Endothelial cell of umbilical vein (primary cell): Measurements from ENCODE around the gene DST.

Experiments
- EZH2 ChIP-seq: IDR thresholded peaks from 2 replicates; pipeline ENCODE4 v1.6.1; 2012; ENCODE audit warnings: borderline replicate concordance, low read depth, mild to moderate bottlenecking, moderate library complexity, low read length, inconsistent platforms; ENCODE audit not compliant: severe bottlenecking
- FOS ChIP-seq: IDR thresholded peaks from 2 replicates; pipeline ENCODE4 v1.6.1; 2011; ENCODE audit warnings: mild to moderate bottlenecking, low read length, moderate library complexity, borderline replicate concordance; ENCODE audit not compliant: insufficient read depth
- JUN ChIP-seq: IDR thresholded peaks from 2 replicates; pipeline ENCODE4 v1.6.1; 2011; ENCODE audit warnings: borderline replicate concordance, low read depth; ENCODE audit not compliant: insufficient read length, insufficient read depth
- MAX ChIP-seq: IDR thresholded peaks from 2 replicates; pipeline ENCODE4 v1.6.1; 2011; ENCODE audit not compliant: insufficient read depth, insufficient read length
- POLR2A ChIP-seq: IDR thresholded peaks from 2 replicates; pipeline ENCODE4 v1.6.1; 2012; ENCODE audit warnings: low read depth, mild to moderate bottlenecking, control low read depth, low read length
- POLR2AphosphoS5 ChIP-seq: IDR thresholded peaks from 2 replicates; pipeline ENCODE4 v1.6.1; 2012; ENCODE audit warnings: low read depth, mild to moderate bottlenecking, control low read depth, low read length, moderate library complexity; ENCODE audit not compliant: insufficient read depth
- TF ChIP-seq, protein P1 (sequence below), 2 donors: IDR thresholded peaks; 1 replicate in 1 of 2; 2 replicates in 1 of 2; pipeline ENCODE4 v1.5.1; 2011; ENCODE audit warnings: low read length in 2 of 2, mild to moderate bottlenecking in 2 of 2, moderate library complexity in 2 of 2, control low read depth in 1 of 2, inconsistent platforms in 1 of 2, low read depth in 1 of 2; ENCODE audit not compliant: insufficient read depth in 1 of 2; ENCODE audit errors: extremely low read depth in 1 of 2

DNA sequence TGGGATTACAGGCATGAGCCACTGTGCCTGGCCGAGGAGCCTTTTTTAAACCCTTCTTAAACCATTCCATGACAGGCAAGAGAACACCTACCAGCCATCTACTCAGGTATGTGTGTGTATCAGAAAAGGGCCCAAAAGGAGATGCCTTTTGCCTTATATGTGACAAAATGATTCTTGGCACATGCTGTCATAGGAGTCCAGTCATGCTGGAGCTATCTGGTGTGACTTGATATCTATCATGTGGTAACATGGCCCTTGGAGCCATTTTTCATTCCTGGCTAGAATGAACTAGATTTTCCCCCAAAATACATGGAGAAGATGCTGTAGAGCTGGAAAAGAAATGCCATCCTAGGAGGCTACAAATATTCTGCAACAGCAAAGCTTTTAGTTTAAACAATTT lies 129.1 kb downstream of the DST start:
- TF ChIP-seq EZH2 (no peak), POLR2AphosphoS5 (no peak), FOS (no peak), JUN (no peak), POLR2A (no peak), MAX (no peak)
- TF ChIP-seq, protein P1, sequence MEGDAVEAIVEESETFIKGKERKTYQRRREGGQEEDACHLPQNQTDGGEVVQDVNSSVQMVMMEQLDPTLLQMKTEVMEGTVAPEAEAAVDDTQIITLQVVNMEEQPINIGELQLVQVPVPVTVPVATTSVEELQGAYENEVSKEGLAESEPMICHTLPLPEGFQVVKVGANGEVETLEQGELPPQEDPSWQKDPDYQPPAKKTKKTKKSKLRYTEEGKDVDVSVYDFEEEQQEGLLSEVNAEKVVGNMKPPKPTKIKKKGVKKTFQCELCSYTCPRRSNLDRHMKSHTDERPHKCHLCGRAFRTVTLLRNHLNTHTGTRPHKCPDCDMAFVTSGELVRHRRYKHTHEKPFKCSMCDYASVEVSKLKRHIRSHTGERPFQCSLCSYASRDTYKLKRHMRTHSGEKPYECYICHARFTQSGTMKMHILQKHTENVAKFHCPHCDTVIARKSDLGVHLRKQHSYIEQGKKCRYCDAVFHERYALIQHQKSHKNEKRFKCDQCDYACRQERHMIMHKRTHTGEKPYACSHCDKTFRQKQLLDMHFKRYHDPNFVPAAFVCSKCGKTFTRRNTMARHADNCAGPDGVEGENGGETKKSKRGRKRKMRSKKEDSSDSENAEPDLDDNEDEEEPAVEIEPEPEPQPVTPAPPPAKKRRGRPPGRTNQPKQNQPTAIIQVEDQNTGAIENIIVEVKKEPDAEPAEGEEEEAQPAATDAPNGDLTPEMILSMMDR (IDR thresholded peaks at IDR 0.05; ENCODE audit: extremely low read depth in 1 of 2, insufficient read depth in 1 of 2, low read depth in 1 of 2, low read length in 2 of 2), result no peak
